HuH-7 (cell line): ENCODE results near the gene NSUN6.

Experiments
- DNase-seq: peaks from one replicate; pipeline ENCODE4 v3.0.0; 2011; ENCODE audit warnings: low spot score

The NSUN6 gene, protein sequence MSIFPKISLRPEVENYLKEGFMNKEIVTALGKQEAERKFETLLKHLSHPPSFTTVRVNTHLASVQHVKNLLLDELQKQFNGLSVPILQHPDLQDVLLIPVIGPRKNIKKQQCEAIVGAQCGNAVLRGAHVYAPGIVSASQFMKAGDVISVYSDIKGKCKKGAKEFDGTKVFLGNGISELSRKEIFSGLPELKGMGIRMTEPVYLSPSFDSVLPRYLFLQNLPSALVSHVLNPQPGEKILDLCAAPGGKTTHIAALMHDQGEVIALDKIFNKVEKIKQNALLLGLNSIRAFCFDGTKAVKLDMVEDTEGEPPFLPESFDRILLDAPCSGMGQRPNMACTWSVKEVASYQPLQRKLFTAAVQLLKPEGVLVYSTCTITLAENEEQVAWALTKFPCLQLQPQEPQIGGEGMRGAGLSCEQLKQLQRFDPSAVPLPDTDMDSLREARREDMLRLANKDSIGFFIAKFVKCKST

DNA sequence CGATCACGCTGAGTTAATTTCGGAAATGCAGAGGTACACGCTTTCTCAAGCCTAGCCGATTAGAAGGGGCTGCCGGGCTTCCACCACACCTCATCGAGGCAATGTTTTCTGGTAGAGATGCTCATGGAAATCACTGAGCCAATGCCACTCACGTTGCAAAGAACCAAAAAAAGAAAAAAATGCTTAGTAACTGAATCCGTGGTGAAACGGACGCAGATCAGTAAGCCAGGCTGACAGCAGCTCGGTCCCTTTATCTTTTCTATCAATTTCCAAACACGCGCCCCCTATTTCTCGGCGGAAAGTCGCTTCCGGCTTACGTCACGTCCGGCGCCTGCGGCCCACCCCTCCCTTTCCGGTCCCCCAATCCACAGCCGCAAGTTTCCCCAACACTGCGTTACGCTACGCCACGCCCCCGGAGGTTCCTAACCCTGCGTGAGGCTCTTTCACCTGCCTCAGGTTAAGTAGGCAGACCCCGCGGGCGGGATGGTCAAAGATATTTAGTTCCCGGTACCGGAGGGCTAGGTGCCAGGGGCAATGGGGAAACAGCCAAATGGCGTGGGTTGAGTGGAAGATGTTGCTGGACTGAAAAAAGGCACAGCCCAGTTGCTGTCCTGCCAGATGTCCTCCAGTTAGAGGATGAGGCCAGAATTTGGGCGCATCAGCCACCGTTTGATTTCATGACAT lies at the start of gene NSUN6:
Gene NSUN6 (minus strand): TSS at position 264 of the 684 bp plus-strand sequence. CDS start 384 bp downstream, outside the sequence.
- peak; percentile 71 for DNase-seq

DNA sequence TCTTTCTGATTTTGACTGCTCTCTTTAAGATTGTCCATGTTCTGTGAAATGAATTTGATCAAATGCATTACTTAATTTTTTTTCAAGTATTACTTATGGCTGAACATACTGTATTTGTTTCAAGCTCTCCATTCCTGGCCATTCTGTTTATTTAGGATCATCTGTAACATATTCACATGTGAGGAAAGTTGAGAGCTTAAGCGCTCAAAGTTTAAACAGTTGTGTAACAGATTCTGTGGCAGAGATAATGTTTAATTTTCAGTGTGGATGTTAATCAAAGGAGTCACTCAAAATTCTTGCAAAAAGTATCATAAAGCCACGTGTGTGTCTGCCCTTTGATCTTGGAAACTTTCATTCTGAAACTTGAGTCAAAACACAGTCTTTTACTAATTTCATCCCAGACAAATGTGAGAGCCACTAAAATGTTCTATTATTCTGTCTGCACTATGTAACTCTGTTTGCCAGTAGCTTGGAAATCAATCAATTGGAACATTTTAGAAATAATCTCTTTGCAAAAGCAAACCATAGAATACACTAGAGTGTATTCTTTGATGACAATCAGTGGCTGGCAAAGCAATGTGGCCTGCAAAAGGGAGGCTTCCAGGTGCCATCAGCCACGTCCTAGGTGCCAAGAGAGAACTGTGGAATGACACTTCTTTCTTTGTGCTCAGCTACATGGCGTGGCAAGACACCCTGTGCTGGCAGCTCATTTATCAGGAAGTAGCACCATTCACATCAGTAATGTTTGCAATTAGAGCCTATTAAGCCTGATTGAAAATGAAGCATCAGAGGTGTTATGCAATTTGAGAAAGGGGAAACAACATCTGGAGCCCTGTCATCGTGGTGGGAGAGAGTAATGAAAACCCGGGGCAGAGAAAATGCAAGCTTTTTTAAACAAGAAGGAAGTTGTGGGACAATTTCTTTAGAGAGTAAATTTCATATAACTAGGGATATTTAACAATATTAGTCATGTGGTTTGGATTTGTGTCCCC lies 48.8 kb upstream of the NSUN6 start:
- no peak for DNase-seq

DNA sequence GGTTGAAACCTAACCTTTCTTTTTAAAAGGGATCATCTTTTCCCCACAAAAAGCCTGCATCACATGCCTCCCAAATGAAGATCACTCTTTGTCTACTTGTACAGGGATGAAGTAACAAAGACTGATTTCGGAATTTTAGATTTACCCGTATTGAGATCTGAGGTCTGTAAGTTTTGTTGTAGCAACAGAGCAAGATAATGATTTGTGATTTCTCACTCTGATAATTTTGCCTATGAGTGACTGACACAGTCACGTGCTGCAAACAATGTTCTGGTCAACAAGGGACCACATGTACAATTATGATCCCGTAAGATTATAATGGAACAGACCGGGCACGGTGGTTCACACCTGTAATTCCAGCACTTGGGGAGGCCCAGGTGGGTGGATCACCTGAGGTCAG lies 39.2 kb upstream of the NSUN6 start:
- DNase-seq, result no peak

DNA sequence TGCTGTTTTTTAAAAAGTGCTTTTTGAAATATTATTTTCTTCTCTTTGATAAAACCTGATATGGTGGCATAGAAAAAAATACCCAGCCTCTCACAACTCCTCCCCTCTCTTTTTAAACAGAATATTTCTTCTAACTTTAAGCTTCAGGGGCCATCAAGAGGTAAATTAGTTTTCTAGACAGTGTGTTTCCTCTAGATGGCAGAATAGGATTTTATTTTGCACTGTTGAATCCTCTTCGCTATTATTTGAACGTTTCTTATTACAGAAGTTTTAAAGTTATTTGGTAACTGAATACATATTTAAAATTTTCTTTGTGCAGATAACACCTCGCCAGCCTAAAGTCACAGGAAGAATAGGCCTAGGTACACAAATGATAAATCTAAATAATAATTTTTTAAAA lies 38.1 kb upstream of the NSUN6 start:
- DNase-seq, result no peak

DNA sequence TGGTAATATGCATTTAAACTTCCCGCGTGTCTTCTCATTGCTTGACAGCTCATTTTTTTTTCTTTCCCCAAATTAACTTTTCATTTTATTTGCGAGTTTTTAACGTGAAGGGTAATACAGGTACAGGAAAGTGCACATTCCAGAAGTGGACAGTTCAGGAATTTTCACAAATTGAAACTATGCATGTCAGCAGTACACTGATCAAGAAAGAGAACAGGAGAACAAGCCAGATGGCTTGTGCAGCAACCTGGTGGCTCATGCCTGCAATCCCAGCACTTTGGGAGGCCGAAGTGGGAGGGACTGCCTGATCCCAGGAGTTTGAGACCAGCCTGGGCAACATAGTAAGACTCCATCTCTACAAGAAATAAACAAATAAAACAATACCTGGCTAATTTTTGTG lies 36.3 kb upstream of the NSUN6 start:
- DNase-seq, result no peak

DNA sequence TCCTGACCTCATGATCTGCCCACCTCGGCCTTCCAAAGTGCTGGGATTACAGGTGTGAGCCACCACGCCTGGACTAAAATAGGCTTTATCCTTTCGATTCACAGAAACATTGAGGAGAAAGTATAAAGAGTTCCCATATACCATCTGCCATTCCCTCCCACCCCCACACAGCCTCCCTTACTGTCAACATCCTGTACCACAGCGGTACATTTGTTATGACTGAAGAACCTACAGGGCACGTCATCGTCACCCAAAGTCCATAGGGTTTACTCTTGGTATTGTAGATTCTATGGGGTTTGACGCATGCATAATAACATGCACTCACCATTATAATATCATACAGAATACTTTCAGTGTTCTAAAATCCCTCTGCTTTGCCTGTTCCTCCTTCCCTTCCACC lies 35.8 kb upstream of the NSUN6 start:
- DNase-seq, result no peak

DNA sequence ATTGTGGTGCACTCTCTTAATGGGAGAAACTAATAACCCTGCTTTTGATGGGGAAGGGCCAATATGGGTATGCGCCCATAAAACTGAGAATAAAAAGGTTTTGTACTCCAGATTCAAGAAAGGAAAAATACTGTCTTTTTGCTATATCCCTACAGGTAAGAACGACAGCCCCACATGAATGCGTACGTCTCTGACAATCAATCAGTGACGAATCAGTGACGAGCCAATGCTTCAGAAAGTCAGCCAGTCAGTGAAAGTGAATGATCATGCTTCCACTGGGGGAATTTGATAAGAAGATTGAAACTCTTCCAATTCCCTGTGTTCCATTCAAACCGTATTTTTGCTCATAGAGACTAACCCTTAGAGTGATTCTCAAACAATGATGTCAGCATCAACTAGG lies 34.2 kb upstream of the NSUN6 start:
- no peak for DNase-seq

DNA sequence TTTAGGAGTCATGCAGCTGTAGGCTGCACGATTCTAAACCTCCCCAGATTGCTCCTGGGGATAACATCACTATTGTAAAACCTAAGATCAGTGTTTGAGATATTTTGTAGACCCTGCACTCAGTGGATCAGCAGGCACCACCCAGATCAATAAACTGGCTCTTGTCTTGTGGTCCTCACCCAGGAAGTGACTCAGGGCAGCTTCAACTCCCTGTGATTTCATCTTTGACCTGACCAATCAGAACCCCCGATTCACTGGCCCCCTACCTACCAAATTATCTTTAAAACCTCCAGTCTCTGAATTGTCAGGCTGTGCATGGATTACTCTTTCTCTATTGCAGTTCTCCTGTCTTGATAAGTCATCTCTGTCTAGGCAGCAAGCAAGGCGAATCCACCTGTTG lies 33.6 kb upstream of the NSUN6 start:
- no peak for DNase-seq

DNA sequence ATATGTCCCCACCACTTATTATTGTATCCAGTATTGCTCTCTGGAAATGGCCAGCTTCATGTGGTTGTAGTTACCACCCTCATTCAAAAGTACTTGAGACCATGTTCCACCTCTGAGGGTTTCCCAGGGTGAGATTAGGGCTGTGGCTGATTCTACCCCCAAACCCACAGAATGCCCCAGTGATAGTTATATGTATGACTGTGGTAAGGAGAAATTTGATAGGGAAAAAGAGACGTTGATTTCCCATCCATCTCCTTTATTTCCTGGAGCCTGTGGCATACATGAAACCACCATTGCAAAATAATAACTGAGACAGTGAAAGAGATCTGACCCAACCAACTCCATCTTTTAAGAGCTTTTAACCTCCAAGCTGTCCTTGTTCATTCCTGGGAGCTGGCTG lies 33.0 kb upstream of the NSUN6 start:
- no peak for DNase-seq

DNA sequence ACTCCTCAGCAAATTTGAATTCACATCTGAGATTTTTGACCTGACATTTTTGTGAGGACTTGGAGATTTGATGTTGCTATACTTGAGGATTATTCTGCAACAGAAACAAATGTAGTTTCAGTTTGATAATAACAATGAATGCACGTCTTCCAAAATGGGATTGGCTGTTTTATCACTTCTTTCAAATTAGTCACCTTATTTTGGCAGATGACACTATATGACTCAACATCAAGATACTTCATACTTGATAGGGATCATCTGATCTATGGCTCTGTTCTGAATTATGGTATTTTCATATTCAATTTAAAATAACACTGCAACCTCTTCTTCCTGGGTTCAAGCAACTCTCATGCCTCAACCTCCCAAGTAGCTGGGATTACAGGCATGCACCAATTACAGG lies 32.0 kb upstream of the NSUN6 start:
- no peak for DNase-seq

DNA sequence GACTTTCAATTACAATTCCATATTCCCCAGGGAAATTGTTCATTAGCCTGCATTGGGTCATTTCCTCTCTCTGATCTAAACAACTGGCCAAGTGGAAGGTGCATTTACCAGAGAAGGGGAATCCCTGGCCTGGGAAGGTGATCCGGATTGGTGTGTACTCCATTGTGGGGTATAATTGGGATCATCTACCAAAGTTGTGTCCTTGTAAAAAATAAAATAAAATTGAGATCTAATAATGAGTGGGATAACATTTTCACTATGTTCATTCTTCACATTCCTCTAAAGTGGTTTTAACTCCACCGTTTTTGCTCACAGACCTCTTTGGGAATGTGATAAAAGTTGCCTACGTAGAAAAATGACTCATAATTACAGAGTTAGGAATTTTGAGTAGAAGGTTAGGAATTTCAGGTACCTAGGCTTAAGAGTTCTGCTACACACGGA lies 30.6 kb upstream of the NSUN6 start:
- DNase-seq, result no peak

DNA sequence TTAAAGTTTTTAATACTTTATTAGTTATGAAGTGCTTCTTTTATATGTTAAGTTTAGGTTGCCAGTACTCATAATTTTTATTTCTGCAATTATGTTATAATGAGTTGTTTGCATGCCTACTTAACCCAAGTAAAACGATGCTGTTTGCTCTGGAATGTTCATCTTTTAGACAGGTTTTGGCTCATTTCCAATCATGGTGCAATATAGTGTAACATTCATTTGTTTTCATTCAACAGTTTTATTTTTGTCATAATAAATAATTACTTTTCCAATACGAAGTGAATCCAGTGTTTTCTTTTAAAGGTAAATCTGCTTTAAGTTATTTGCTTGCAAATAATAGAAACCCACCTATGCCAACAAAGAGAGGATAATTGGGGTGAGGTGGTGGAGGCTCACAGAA lies 30.0 kb upstream of the NSUN6 start:
- no peak for DNase-seq

DNA sequence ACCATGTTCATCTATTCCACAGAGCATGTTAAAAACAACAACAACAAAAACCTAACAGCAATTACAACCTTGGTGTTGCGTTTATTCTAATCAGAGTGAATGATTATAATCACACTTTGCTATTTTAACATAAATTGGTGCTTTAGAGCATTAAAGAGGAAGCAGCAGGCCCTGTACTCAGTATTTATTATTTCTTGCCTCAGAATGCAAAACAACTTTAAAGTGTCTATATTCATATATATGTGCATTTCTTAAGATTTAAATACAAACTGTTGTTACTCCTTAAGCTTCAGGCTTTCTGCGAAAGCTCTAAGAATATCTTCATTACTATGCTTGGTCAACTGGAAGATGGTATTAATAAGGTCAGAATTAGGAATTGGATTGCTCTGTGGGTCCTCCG lies 29.4 kb upstream of the NSUN6 start:
- no peak for DNase-seq

DNA sequence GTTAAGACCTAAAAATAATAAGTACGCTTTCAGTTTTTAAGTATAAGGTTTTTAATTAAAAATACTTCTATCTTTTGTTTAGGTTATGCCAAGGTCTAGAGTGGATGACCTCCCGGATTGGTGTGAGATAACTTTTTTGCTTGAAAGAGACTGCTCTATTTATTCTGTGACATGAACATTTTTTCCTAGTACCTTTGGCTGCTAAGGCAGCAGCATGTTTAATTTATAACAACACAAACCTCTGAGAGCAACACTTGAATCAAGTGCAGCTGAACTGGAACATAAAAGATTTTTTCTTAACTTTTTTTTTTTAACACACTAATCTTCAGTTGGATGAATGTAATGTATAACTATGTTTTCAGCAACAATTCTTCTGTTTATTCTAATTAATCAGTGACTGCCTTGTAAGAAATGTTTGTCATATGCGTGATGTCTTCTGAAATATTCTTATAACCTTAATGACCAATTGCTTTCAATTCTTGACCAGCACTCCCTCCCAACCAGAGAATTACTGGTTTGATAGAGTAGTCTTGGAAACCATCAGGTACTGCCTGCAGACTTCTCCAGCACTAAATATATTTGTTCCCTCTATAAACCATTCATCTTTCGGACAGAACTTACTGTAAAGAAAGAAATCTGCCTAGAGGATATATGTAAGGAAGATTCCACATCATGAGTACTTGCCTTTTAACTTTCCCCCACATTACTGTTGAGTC lies 23.9 kb upstream of the NSUN6 start:
- DNase-seq, result no peak

DNA sequence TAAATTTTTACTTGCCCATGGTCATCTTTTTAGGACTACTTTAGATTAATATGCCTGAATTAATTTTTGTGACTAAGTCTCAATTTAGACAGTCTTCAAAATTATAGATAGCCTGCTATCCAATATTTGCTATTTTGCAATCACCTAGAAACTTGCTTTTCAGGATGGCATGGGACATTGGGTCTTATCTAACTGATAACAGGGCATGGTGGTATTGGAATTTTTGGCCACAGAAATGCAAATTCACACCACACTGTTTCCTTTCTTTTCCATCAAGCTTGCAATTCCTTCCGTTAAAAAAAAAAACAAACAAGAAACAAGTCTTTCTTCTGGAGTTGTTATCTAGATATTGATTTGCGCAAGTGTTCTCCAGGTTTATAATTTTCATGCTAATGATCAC lies 16.6 kb upstream of the NSUN6 start:
- no peak for DNase-seq

DNA sequence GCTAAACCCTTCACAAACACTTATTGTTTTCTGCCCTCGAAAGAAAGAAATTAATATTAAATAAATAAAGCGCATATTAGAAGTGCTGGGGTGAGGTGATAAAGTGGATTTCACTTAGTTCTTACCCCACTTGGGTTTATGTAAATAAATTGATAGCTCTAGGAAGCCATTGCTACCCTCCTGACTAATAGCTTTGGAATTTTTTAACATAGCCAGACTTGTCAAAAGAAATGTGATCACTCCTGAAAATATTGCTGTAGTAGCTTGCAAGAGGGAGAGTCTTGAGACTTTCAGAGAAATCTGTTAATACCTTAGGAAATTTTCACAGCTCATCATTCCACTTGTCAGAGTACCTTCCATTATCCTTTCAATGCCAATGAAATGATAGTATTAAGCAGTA lies 15.4 kb upstream of the NSUN6 start:
- no peak for DNase-seq

DNA sequence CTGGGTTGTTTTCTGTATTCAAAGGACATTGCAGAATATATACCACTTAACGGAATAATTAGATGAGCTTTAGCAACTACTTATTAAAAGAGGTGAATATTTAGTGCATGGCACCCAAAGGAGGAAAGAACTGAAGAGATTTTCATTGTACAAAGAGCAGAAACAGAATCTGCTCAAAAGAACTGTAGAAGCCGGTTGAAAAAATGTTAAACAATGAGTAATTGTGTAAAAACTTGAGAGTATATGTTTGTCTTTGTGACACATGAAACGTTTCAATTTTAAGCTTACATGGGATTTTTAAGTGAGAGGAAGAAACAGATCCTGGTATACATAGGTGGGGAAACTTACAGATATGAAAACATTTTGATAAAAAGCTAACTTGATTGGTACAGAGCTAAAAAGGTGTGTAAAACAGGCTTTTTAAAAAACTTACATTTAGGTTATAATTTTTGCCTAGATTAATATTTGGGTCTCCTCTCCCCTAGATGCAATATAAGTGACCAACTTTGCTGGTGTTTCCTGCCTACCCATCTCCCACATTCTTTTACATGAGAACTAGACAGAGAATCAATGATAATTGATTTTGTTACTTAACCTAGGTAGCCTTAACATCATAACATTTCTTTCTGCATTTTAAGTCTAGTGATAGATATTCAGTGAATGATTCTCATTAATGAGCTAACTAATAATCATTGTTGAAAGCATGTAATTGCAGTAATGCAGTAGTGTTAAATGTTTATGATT lies 14.6 kb upstream of the NSUN6 start:
- DNase-seq, result no peak

DNA sequence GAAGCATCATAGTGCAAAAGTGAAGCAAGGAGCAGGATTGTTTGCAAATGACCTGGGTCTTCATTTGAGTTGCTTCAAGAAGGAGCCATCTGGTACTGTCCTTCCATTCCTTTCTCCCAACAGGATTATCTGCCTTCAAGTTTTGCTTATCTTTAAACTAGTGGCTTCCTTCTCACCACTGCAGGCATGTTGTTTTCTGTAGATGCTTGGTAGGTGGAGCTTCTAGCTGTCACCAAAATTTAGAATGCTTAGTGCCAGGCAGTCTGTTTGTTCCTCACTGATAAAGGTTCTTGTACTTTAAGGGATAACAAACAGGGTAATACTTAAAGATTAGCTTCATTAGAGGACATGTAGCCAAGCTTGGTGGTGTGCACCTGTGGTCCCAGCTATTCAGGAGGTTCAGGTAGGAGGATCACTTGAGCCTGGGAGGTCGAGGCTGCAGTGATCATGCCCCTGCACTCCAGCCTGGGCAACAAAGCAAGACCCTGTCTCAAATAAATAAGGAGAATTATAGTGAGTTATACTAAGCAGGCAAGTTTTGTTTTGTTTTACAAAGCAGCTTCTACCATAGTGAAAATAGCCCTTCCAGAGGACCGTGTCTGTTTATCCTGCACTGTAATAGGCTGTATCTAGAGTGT lies 13.6 kb upstream of the NSUN6 start:
- DNase-seq, result no peak

DNA sequence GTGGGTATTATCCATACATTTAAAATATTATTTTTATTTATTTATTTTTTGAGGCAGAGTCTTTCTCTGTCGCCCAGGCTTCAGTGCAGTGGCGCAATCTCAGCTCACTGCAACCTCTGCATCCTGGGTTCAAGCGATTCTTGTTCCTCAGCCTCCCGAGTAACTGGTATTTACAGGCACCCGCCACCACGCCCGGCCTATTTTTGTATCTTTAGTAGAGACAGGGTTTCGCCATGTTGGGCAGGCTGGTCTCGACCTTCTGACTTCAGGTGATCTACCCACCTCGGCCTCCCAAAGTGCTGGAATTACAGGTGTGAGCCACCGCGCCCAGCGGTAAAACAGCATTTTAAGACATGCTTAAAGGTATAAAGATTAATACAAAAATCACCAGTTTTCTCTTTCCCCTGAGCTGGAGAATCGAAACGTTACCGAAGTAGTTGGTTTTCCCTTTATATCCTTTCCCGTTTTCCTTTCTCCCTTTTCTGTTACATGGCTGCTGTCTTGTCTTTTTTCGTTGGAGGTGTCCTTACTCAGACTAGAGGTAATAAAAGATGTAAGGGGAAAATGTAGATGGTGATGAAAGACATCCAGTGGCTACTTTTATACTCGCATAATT lies 9.5 kb upstream of the NSUN6 start:
- DNase-seq, result no peak
